Measurements from ENCODE around the gene VARS1. TPM values are rescaled to one million over a fixed set of nuclear protein-coding genes. Genes with fewer than 3 reads are reported as not detected.

The VARS1 gene
- polyA plus RNA-seq, result 5.9 and 6.1 TPM in 2 replicates

GRCh38 chr6:31795616-31796298 lies at the start of gene VARS1:
VARS1 (minus strand) TSS chr6:31795752; CDS start chr6:31795217, 535 bp downstream.

GRCh38 chr6:31827286-31828079 lies 31.9 kb upstream of the VARS1 start, which contains the start of gene HSPA1B:
HSPA1B (plus strand) TSS chr6:31827738; CDS start chr6:31827951, 213 bp downstream.

GRCh38 chr6:31815025-31815838 lies 19.7 kb upstream of the VARS1 start, which contains the start of the genes HSPA1A and HSPA1L:
HSPA1A (plus strand) TSS chr6:31815543; CDS start chr6:31815757, 214 bp downstream.
HSPA1L (minus strand) TSS chr6:31815283; CDS start chr6:31811972, 3,311 bp downstream.

GRCh38 chr6:31806470-31807272 lies 11.1 kb upstream of the VARS1 start, which contains the start of gene LSM2:
LSM2 (minus strand) TSS chr6:31806966; CDS start chr6:31806757, 209 bp downstream.

GRCh38 chr6:31776989-31777666 lies 18.4 kb downstream of the VARS1 start, which contains the start of gene VWA7:
VWA7 (minus strand) TSS chr6:31777328; CDS start chr6:31776779, 549 bp downstream.

GRCh38 chr6:31762356-31762755 lies 33.2 kb downstream of the VARS1 start, which contains the start of gene SAPCD1:
SAPCD1 (plus strand) TSS chr6:31762656; CDS start chr6:31763055, 399 bp downstream.

Other genes with a start within 250 kb of the VARS1 start
- gene ATP6V1G2, start 249.1 kb downstream of the VARS1 start, polyA plus RNA-seq, result 154 and 211 TPM in 2 replicates
- 0.62 and 0.75 TPM in 2 replicates for gene NFKBIL1, start 248.1 kb downstream of the VARS1 start, polyA plus RNA-seq
- not detected in 2 replicates for gene LTA, start 223.5 kb downstream of the VARS1 start, polyA plus RNA-seq
- gene TNF, start 220.2 kb downstream of the VARS1 start, polyA plus RNA-seq, result not detected in 2 replicates
- not detected in 2 replicates for gene LTB, start 213.3 kb downstream of the VARS1 start, polyA plus RNA-seq
- not detected in 2 replicates for gene LST1, start 209.5 kb downstream of the VARS1 start, polyA plus RNA-seq
- not detected in 2 replicates for gene NCR3, start 202.7 kb downstream of the VARS1 start, polyA plus RNA-seq
- 2.7 TPM in 1 of 2 replicates, not detected in the other for gene AIF1, start 180.5 kb downstream of the VARS1 start, polyA plus RNA-seq
- 3.7 and 3.8 TPM in 2 replicates for gene PRRC2A, start 175.0 kb downstream of the VARS1 start, polyA plus RNA-seq
- 16.0 and 30.8 TPM in 2 replicates for gene BAG6, start 143.1 kb downstream of the VARS1 start, polyA plus RNA-seq
- gene APOM, start 139.9 kb downstream of the VARS1 start, polyA plus RNA-seq, result 1.8 and 2.4 TPM in 2 replicates
- gene C6orf47, start 135.0 kb downstream of the VARS1 start, polyA plus RNA-seq, result 0.39 and 1.3 TPM in 2 replicates
- 3.1 and 4.2 TPM in 2 replicates for gene GPANK1, start 130.8 kb downstream of the VARS1 start, polyA plus RNA-seq
- 299 and 301 TPM in 2 replicates for gene CSNK2B, start 129.7 kb downstream of the VARS1 start, polyA plus RNA-seq
- gene LY6G5B, start 125.8 kb downstream of the VARS1 start, polyA plus RNA-seq, result 0.24 and 1.8 TPM in 2 replicates
- gene LY6G5C, start 114.7 kb downstream of the VARS1 start, polyA plus RNA-seq, result 0.29 and 2.4 TPM in 2 replicates
- gene ABHD16A, start 92.4 kb downstream of the VARS1 start, polyA plus RNA-seq, result 67.3 and 71.0 TPM in 2 replicates
- gene LY6G6F, start 88.9 kb downstream of the VARS1 start, polyA plus RNA-seq, result not detected in 2 replicates
- gene LY6G6D, start 80.4 kb downstream of the VARS1 start, polyA plus RNA-seq, result not detected in 2 replicates
- not detected in 2 replicates for gene LY6G6C, start 74.0 kb downstream of the VARS1 start, polyA plus RNA-seq
- gene MPIG6B, start 72.4 kb downstream of the VARS1 start, polyA plus RNA-seq, result not detected in 2 replicates
- gene DDAH2, start 66.5 kb downstream of the VARS1 start, polyA plus RNA-seq, result 2.6 and 7.7 TPM in 2 replicates
- gene CLIC1, start 59.2 kb downstream of the VARS1 start, polyA plus RNA-seq, result 1.2 and 1.3 TPM in 2 replicates
- gene MSH5, start 55.7 kb downstream of the VARS1 start, polyA plus RNA-seq, result not detected in 2 replicates
- not detected in 2 replicates for gene SAPCD1, start 33.1 kb downstream of the VARS1 start, polyA plus RNA-seq
- 3.1 TPM in 1 of 2 replicates, not detected in the other for gene VWA7, start 18.4 kb downstream of the VARS1 start, polyA plus RNA-seq
- gene LSM2, start 11.2 kb upstream of the VARS1 start, polyA plus RNA-seq, result 26.3 and 31.0 TPM in 2 replicates
- gene HSPA1L, start 19.5 kb upstream of the VARS1 start, polyA plus RNA-seq, result 0.76 and 1.6 TPM in 2 replicates
- 3.4 and 5.1 TPM in 2 replicates for gene HSPA1A, start 19.8 kb upstream of the VARS1 start, polyA plus RNA-seq
- gene HSPA1B, start 32.0 kb upstream of the VARS1 start, polyA plus RNA-seq, result 0.20 and 1.7 TPM in 2 replicates
- gene NEU1, start 67.1 kb upstream of the VARS1 start, polyA plus RNA-seq, result 15.2 and 16.1 TPM in 2 replicates
- gene SLC44A4, start 83.2 kb upstream of the VARS1 start, polyA plus RNA-seq, result not detected in 2 replicates
- 5.9 and 11.4 TPM in 2 replicates for gene EHMT2, start 101.9 kb upstream of the VARS1 start, polyA plus RNA-seq
- gene ZBTB12, start 106.3 kb upstream of the VARS1 start, polyA plus RNA-seq, result not detected in 2 replicates
- 1.2 TPM in 1 of 2 replicates, not detected in the other for gene C2, start 132.0 kb upstream of the VARS1 start, polyA plus RNA-seq
- 0.34 TPM in 1 of 2 replicates, not detected in the other for gene CFB, start 150.3 kb upstream of the VARS1 start, polyA plus RNA-seq
- gene NELFE, start 163.2 kb upstream of the VARS1 start, polyA plus RNA-seq, result 18.1 and 30.7 TPM in 2 replicates
- 8.0 and 11.7 TPM in 2 replicates for gene SKIC2, start 163.4 kb upstream of the VARS1 start, polyA plus RNA-seq
- 9.6 and 21.2 TPM in 2 replicates for gene DXO, start 176.4 kb upstream of the VARS1 start, polyA plus RNA-seq
- not detected in 2 replicates for gene C4A, start 186.3 kb upstream of the VARS1 start, polyA plus RNA-seq
- gene C4B, start 219.0 kb upstream of the VARS1 start, polyA plus RNA-seq, result not detected in 2 replicates
- gene CYP21A2, start 242.7 kb upstream of the VARS1 start, polyA plus RNA-seq, result 0.20 TPM in 1 of 2 replicates, not detected in the other